ENCODE measurements around the gene CCDC30.
"Not testable (repeated sequence)": the region's sequence is repeated elsewhere in the genome, so short reads cannot be mapped to it uniquely, and the experiment has no call there.

The CCDC30 gene

DNA sequence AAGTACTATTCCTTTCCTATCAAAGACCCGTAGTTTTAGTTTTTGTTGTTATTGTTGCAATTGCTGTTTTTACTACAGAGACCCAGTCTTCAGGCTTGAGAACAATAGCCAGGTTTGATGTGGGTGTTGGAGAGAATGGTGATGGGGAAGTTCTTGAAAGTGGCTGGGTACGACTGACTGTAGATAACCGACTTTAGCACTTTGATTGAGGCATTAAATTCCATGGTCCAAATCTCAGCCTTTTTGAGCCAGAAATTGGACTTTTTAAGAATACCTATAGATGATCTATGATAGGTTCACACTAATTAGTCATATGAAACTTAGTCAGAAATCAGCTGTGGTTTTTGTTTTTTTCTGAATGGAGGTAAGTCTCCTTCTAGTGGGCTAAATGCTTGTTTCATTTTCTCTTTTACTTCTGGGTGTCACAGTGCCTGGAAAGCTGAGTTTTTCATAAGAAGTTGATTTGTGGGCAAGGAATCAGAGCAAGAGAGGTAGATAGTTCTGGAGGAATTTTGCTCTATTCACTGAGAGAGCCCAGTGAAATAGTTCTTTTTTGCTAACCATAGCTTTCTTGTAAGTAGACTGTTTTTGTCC lies 197.9 kb downstream of the CCDC30 start:
- DNase-seq = no peak

DNA sequence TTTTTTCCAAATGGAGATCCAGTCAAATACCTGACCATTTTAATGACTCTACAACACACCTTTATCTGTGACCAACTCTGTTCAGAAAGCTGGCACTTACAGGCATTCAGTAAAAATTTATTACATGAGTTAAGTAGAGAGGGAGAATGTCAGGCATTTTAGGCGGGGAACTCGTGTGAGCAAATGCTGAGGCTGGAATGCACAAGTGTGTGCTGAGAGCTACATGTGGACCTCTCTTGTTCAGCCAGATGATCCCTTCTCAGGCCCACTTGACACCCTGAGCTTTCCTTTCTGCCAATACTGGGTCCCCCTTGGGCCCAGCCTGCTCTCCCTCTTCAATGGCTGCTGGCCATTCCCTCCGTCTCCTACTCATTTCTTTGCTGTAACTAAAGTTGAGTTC lies 206.8 kb downstream of the CCDC30 start:
- DNase-seq = no peak

DNA sequence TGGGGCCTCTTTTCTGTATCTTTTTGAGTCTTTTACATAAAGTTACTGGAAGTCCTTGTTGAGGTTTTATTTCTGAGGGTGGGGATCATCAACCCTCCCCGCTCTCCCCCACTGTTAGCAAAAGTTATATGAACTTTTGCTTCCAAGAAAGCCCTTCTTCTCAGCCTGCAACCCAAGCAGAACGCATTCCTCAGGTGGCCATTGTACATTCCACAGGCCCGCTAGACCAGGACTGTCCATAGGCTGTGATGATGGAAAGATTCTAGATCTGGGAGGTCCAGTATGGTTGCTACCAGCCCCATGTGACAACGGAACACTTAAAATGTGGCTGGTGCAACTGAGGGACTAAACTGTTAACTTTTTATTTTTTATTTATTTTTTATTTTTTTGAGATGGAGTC lies 207.3 kb downstream of the CCDC30 start:
- DNase-seq = no peak

DNA sequence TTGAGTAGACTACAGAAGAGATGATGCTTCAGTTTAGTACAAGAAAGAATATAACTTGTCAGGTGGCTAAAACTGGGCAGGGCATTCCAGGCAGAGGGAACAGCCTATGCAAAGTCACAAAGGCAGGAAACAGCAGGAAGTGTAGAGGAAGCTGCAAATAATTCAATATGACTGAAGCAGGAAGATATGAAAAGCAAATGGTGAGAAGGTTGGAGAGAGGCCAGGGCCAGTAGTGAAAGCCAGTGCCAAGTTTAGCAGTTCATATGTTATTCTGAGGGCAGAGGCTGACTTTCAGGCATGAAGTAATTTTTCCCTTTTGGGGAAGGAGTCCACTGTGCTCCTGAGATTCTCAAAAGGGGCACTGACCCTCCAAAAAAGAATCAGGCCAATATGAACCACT lies 211.1 kb downstream of the CCDC30 start:
- DNase-seq = no peak

DNA sequence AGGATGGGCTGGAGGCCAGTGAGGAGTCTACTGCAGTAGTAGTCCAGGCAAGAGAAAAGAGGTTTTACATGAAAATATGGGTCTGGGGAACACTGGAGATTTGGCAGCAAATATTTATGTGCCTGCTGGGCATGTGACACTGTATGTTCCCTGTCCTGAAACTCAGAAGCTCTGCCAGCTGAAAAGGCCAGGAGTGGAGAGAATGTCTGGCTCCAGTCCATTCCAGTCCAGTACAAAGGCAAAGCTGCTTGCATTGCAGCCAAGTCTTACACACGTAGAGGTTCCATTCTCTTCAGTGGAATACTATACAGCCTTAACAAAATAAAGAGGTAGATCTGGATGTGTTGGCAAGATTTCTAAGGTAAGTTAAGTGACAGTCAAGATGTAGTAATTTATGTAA lies 211.6 kb downstream of the CCDC30 start:
- no peak for DNase-seq

DNA sequence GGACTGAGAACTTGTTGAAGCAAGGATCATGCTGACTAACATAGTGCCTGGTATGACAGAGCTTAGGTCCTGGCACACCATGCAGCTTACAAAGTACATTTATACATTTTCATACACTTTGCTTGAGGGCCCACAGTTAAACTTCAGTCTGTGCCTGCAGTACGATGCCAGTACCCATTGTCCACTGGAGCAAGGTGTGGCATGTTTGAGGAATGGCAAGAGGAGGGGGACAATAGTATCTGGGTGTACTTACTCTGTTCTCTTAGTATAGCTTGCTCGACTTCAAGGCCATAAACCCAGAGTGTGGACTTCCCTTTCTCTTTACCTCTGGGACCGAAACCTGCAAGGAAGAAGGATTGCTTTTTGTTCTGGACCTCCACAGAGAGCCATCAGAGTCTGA lies 212.4 kb downstream of the CCDC30 start:
- no peak for DNase-seq

DNA sequence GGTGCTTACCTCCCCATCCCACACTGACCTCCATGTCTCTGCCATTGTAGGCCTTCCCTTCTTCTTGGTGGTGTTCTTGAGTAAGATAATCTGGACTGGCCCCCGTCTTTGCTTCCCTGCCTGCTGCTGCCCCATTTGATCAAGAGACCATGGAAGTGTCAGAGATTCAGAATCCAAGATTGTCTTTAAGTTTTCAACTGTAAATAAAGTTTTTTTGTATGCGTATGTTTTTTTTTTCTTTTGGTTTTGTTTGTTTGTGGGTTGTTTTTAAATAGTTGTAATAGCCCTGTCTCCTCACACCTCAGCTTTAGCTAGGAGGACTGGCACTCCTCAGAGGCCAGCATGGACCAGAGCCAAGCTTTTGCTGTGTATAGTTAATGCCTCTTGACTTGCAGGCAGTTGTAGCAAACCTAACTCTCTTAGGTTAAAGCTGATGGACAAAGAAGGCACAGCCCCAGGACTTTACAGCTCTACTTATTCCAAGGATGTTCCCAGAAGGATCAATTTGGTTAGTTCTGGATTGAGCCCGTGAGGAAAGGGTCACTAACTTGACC lies 213.5 kb downstream of the CCDC30 start:
- DNase-seq = no peak

DNA sequence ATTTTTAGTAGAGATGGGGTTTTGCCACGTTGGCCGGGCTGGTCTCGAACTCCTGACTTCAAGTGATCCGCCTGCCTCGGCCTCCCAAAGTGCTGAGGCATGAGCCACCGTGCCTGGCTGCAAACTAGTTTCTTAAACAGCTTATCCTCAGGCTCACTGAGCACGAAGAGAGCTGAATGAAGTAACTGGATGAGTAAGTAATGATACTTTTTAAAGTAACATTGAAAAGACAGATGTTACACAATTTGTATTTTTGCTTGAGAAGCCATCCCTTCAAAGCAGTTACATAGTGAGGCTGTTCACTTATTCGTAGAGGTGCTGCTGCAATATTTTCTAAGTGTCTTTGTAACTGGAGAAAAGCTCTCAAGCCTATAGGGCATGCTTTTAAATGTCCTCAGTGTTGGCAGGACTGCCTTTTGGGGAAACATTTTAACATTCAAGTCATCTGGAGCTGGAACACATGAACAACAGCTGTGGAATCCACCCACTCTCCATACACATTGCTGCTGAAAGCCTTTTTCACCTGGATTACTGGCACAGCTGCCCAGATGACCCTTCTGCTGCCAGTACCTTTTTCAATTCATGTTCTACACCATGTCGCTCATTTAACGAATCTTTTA lies 216.4 kb downstream of the CCDC30 start:
- no peak for DNase-seq

DNA sequence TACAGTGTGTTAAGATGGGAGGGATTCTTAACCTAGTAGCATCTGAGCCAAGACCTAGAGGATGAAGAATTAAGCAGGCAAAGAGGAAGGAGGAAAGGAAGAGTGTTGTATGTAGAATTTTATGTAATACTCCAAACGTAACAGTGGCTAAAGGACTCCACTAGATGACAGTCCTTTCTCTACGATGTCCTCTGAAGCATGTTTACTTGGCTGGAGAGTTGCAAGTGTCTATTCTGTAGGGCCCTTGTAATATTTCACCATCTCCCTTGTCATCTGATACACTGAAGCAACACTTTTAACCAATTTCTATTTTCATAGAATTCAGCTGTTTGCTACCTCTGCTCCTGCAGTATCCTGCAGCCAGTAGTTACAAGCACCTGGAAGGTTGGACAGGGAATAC lies 217.0 kb downstream of the CCDC30 start:
- DNase-seq = no peak

DNA sequence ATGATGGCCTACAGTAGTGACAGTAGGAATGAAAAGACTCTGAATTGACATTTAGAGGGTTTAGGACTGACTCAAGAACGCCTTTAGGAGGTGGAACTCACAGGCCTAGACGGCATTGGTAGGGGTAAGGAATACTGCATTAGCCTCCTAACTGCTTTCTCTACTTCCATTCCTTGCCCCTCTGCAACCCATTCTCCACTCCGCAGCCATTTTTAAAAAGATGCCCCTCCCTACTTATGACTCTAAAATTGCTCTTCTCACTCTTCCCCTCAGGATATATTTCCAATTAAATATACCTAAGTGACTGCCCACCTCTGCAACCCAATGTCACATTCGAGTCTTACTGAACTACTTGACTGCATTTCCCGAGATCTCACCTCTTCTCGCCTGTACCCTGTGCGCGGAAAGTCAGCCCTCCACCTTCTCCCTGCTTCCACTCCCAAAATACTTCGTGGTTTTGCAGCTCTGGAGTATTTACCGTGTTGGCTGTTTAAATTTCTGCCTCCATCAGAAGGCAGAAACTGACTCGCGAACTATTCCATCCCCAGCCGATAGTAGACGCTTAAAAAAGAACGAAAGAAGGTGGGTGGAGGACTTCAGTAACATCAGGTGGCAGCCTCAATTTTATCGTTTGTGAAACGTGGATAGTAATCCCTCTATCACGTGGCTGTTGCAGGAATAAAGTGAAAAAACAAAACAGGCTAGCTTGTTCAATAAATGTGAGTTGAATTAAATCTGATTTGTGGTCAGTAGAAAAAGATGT lies 218.0 kb downstream of the CCDC30 start:
- DNase-seq = no peak

DNA sequence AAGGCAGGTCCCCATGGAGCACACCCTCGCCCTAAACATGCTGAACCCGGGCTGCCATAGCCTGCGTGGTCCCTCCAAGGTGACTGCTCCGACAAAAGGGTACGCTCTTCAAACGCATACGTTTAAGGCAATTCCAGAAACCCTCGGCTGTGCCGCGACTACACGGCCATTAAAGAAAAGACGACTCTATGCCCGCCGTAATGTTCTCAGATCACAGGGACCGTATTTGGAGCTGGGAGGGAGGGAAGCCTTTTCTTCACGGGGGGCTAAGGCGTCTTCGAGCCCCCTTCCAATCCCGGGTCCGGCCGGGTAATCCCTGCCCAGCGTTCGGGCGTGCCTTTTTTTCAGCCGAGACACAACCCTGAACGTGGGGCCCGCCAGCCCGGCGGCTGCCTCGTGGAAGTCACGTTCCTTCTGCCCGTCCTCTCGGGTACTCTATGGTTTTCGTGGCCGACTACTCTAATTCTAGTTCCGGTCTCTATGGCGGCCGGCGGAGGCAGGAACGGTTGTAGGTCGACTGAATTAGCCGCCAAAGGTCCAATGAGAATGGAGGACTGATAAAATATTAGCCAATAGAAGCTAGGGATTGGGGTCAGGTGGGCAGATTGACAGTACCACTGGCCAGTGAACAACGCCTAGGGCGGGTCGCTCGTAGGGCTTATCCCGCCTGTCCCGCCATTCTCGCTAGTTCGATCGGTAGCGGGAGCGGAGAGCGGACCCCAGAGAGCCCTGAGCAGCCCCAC lies 218.8 kb downstream of the CCDC30 start, which contains the start of gene YBX1:
Gene YBX1, plus strand, starts transcription at position 678 of the 743 bp plus-strand sequence. CDS start 148 bp downstream, outside the sequence.
- DNase-seq = peak; percentile 97

DNA sequence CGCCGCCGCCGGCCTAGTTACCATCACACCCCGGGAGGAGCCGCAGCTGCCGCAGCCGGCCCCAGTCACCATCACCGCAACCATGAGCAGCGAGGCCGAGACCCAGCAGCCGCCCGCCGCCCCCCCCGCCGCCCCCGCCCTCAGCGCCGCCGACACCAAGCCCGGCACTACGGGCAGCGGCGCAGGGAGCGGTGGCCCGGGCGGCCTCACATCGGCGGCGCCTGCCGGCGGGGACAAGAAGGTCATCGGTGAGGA lies 219.3 kb downstream of the CCDC30 start:
- DNase-seq = not testable (repeated sequence)

DNA sequence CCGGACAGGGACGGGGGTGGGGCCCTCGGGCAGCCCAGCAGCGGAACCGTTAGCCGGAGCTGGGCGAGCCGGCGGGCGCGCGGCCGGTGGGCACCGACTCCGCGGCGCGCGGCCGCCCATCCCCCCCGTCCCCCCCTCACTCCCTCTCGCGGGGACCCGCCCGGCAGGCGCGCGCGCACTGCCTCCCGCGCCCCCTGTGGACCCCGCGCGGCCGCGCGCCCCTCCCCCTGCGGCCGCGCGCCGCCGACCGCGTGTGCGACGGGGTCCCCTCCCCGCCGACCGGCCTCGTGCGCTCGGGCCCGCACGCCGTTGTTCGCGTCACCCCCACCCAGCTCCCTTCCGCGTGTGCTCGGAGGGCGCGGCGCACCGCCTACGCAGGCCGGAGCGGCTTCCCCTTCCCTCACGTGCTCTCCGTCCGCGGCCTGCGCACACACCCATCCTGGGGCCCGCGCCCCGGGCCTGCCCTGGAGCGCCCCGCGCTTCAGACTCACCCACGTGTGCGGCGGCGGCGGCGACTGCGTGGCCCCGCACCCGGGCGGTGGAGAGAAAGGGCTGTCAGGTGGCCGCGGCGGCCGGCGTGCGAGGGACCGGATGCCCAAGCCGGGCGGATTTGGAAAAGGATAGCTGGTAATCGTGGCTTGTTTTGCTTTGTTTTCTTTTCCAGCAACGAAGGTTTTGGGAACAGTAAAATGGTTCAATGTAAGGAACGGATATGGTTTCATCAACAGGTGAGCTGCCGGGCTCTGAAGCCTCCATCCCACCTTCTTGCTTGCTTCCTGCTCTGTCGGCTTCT lies 219.8 kb downstream of the CCDC30 start:
- no peak for DNase-seq

DNA sequence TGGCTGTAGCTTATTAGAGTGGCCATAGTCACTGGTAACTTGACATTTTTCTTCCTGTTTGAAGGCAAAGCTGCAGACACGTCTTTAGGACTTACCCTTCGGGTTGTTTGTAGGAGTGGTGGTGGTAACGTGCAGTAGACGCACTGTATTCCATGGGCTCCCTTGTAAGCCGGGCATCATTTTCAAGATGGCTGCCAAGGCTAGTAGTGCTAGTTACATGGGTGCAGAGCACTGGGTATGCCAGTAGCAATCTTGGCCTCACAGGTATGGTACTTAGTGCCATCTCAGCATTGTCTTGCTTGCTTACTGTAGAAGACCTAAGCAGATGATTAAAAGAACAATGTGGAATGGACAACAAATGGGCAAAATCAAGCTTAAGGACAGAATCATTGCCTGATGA lies 221.1 kb downstream of the CCDC30 start:
- DNase-seq = no peak

DNA sequence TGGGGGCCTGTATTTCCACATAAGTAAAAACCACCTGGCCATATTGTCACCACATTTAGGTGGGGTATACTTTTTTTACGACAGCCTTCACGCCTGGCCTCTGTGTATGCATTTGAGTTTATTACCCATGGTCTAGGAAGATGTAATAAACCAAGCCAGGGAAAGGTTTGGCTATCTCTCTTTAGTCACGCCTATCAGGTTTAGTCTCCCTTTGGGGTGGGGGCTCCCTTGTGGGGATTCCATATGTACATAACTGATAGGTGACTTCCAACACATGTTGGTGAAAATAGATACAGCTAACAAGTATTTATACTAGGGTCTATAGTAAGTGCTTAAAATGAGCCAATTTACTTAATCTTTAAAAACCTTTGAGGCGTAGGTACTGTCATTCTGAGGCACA lies 223.3 kb downstream of the CCDC30 start:
- DNase-seq = no peak

DNA sequence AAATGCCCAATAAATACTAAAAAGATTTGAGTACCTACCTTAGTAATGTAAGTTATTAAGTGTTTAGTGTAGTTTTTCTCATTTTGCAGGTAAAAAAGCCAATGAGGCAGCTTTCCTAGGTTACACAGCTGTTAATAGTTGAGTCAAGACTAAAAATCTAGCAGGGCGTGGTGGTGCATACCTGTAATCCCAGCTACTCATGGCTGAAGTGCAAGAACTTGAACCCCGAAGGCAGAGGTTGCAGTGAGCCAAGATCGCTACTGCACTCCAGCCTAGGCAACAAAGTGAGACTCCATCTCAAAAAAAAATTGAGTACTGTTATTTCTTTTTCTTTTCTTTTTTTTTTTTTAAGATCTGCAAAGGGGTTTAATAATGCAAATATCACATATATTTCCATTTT lies 226.8 kb downstream of the CCDC30 start:
- DNase-seq = no peak

DNA sequence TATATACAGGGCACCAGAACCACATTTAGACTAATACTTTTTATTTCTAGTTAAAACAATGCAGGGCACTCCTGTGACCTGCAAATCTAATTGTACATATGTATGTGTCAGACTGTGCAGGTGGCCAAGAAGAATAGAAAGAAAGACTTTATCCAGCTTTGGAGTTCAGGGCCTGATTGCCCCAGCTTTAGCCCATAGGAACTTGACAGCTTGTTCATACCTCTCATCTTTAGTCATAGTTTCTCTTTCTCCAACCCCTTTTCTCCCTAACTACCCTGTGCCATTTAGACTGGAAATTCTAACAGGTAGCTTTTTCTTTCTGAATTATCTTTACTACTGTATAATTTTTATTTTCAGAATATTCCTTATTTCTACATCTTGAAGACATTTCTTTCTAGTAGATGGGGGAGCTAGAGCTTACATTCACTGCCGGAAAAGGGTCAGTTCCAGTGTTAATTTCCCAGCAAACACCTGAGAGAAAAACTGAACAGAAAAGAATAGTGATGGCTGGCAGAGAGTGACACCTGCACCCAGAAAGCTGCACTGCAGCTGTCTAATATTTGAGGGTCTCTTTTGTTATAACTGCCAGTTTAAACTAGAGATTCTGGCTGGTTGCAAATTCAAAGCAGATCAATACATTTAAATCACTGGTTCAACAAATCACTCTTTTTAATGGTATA lies 227.5 kb downstream of the CCDC30 start:
- no peak for DNase-seq

DNA sequence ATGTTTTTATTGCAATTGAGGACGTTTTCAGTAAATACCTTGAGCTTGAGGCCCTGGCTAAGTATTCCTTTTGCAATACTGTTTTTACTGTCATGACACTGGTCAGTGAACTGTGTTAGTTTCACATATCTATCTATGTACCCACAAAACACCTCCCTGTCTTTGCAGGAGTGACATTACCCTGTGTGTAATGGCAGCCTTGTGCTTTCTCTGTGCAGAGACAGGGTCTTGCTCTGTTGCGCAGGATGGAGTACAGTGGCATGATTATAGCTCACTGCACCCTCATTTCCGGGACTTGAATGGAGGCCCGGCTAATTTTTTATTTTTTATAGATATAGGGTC lies 228.0 kb downstream of the CCDC30 start:
- DNase-seq = no peak

DNA sequence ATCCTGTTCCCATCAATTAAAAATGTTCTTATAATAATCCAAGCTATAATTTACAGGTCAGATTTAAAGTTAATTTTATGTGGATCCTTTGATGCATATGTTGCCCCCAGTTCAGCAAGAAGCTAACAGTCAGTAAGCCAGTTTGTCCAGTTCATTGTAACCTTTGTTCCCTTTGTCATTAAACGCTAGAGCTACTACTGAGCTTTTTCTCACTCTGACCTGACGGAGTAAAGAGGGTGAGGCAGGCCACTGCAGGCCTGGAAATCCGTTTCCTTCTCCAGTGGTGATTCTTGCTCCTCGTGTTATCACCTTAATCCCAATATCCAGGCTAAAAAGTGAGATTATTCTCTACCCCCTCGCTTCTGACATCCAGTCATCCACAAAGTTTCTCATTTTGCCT lies 229.4 kb downstream of the CCDC30 start:
- no peak for DNase-seq

DNA sequence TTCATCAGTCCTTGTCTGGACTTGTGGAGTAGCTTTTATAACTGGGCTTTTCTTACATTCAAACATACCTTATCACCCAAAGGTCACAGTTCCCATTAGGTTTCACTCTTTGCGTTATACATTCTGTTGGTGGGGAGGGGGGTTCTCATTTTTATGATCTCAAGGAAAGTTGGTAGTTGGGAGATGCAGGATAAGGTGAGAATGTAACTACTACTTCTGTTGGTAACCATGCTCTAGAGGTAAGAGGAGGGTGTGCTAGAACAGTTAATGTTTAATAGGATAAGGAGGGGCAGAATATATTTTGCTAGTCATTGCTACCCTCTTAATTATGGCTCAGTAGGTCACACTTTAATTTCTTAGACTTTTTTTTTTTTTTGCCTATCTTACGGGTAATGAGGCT lies 229.8 kb downstream of the CCDC30 start:
- DNase-seq = no peak

DNA sequence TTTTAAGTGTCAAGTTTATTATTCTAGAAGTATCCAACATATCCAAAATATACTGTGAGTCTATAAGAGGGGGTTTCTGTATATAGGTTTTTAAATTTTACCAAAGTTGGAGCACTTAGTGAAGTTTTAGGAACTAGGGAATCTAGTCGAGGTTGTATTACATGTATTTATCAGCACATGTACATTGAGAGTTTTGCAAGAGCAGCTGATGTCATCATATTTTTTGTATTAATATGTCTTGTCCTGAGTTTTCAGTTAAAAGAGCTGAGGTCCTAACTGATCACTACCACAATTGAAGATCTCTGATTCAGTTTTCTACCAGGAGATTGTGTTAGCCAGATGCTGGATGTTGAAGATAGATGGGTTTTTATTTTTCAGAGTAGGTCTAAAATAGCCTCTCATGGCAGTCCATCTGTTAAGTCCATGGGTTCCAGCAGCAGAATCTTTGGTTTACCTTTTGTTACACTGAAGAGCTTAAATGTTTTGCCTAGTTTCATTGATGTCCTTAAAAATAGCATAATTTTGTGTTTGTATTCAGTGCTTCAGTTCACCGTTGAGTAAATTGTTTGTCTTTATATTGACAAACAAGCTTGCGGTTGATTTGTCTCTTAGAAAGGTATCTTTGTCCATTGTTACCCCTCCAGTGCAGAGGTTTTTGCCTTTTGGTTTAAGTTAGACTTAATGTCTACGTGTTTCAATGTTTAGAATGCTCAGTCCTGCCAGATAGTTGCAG lies 235.2 kb downstream of the CCDC30 start:
- no peak for DNase-seq

DNA sequence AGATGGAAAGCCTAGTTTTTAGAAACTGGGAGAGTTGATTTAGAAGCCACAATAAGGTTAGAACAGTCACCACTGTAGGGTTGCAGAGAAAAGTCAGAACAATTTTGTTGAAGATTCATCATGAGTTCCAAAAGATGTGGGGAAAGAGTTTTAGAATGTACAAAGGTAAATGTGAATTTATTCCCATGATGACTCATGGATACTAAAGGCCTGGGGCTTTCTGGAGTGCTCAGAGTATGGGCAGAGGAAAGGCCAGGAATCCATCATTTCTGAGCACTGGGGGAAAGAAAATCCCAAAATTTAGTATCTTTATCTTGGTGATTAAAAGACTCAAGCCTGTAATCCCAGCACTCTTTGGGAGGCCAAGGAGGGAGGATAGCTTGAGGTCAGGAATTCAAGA lies 236.9 kb downstream of the CCDC30 start:
- no peak for DNase-seq
